ENCODE data around the gene AEBP2. TPM values are rescaled to one million over a fixed set of nuclear protein-coding genes. Genes with fewer than 3 reads are reported as not detected.

AEBP2 gene
- total RNA-seq, 1 donor: 19.2 TPM

DNA sequence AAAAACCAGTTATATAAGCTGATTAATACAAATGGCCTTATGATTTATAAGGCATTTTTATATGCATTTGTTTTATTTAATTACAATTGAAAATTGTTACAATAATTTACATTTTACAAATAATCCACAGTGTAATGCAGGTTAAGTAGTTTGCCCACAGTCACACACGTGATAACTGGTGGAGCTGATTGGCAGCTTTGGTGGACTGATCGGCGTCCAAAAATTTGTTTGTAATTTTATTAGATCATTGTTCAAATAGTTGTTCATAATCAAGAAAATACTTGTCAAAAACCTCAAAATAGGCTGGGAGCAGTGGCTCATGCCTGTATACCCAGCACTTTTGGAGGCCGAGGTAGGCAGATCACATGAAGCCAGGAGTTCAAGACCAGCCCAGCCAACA lies 59.7 kb downstream of the AEBP2 start:
- H4K20me1 ChIP-seq (ENCODE audit: insufficient read depth, low read length): peaks cover 5% of the 10 kb centered on the region
- H3K4me2 ChIP-seq (ENCODE audit: insufficient read depth, low read length): no peak overlapping the region
- H3K36me3 ChIP-seq (ENCODE audit: insufficient read depth, low read length): peaks cover 17% of the 10 kb centered on the region
- no peaks in the 10 kb centered on the region for H3K9me3 ChIP-seq (ENCODE audit: low read depth, low read length)
- peaks cover 53% of the 10 kb centered on the region for H3K79me2 ChIP-seq (ENCODE audit: insufficient read depth, low read length)
- H3K4me1 ChIP-seq (ENCODE audit: insufficient read depth, low read length): no peaks in the 10 kb centered on the region
- H2AFZ ChIP-seq (ENCODE audit: low read length): no peak overlapping the region
- H3K27ac ChIP-seq (ENCODE audit: low read depth, low read length): no peak overlapping the region
- no peaks in the 10 kb centered on the region for H3K27me3 ChIP-seq (ENCODE audit: insufficient read depth, low read length)
- no peak for DNase-seq (ENCODE audit: insufficient read length, low spot score, missing footprints)
- no peak overlapping the region for H3K4me3 ChIP-seq (ENCODE audit: insufficient read depth, low read length)
- TF ChIP-seq, protein P1, sequence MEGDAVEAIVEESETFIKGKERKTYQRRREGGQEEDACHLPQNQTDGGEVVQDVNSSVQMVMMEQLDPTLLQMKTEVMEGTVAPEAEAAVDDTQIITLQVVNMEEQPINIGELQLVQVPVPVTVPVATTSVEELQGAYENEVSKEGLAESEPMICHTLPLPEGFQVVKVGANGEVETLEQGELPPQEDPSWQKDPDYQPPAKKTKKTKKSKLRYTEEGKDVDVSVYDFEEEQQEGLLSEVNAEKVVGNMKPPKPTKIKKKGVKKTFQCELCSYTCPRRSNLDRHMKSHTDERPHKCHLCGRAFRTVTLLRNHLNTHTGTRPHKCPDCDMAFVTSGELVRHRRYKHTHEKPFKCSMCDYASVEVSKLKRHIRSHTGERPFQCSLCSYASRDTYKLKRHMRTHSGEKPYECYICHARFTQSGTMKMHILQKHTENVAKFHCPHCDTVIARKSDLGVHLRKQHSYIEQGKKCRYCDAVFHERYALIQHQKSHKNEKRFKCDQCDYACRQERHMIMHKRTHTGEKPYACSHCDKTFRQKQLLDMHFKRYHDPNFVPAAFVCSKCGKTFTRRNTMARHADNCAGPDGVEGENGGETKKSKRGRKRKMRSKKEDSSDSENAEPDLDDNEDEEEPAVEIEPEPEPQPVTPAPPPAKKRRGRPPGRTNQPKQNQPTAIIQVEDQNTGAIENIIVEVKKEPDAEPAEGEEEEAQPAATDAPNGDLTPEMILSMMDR (IDR thresholded peaks at IDR 0.05; ENCODE audit: extremely low read depth, low read depth, low read length): no peak

DNA sequence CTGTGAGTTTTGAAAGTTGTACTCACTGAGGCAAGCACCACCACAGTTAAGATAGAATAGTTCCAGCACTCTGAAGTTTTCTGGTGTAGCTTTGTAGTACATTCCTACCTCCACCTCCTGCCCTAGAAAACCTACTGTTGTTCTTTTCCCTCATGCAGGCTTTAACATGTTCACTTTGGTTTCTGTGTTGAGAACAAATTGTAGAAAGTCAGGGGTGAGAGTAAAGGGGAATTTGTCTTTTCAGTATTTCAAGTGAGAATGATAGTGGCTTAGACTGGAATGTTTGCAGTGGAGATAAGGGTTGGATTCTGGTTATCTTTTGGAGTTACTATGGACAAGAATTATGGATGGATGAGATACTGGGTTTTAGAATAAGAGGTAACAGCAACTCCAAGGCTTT lies 67.2 kb downstream of the AEBP2 start:
- no peak overlapping the region for H2AFZ ChIP-seq (ENCODE audit: low read length)
- no peak overlapping the region for H3K4me2 ChIP-seq (ENCODE audit: insufficient read depth, low read length)
- DNase-seq (ENCODE audit: insufficient read length, low spot score, missing footprints): no peak
- peaks cover 86% of the 10 kb centered on the region for H3K79me2 ChIP-seq (ENCODE audit: insufficient read depth, low read length)
- H3K4me1 ChIP-seq (ENCODE audit: insufficient read depth, low read length): no peaks in the 10 kb centered on the region
- peaks cover 14% of the 10 kb centered on the region for H3K36me3 ChIP-seq (ENCODE audit: insufficient read depth, low read length)
- peaks cover 12% of the 10 kb centered on the region for H4K20me1 ChIP-seq (ENCODE audit: insufficient read depth, low read length)
- TF ChIP-seq, protein P1 (IDR thresholded peaks at IDR 0.05; ENCODE audit: extremely low read depth, low read depth, low read length): no peak
- no peak overlapping the region for H3K27ac ChIP-seq (ENCODE audit: low read depth, low read length)
- no peak overlapping the region for H3K4me3 ChIP-seq (ENCODE audit: insufficient read depth, low read length)
- H3K9me3 ChIP-seq (ENCODE audit: low read depth, low read length): no peaks in the 10 kb centered on the region
- H3K27me3 ChIP-seq (ENCODE audit: insufficient read depth, low read length): no peaks in the 10 kb centered on the region

DNA sequence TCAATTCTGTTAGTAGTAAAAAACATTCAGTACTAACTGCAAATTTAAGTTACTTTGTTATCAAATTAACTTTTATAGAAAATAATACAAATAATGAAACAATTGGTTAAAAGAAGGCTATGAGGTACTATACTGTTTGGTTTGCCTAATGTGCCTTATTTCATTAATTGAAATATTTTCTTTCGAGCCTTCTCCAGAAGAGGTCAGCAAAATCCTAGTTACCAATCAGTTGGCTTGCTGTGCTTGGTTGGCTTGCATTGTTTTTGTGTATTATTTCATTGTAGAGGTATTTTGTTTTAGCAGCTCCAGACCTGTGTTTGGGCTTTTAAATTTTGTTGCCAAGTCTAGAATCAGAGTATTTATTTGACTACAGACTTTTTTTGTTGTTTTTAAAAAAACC lies 68.5 kb downstream of the AEBP2 start:
- H3K4me3 ChIP-seq (ENCODE audit: insufficient read depth, low read length): no peak overlapping the region
- H3K4me2 ChIP-seq (ENCODE audit: insufficient read depth, low read length): no peak overlapping the region
- H3K36me3 ChIP-seq (ENCODE audit: insufficient read depth, low read length): peaks cover 17% of the 10 kb centered on the region
- H3K4me1 ChIP-seq (ENCODE audit: insufficient read depth, low read length): no peaks in the 10 kb centered on the region
- no peak overlapping the region for H3K27ac ChIP-seq (ENCODE audit: low read depth, low read length)
- H3K79me2 ChIP-seq (ENCODE audit: insufficient read depth, low read length): peaks cover 81% of the 10 kb centered on the region
- DNase-seq (ENCODE audit: insufficient read length, low spot score, missing footprints): peak; percentile 54
- H4K20me1 ChIP-seq (ENCODE audit: insufficient read depth, low read length): peaks cover 12% of the 10 kb centered on the region
- H2AFZ ChIP-seq (ENCODE audit: low read length): no peak overlapping the region
- H3K27me3 ChIP-seq (ENCODE audit: insufficient read depth, low read length): no peaks in the 10 kb centered on the region
- H3K9me3 ChIP-seq (ENCODE audit: low read depth, low read length): no peaks in the 10 kb centered on the region
- TF ChIP-seq, protein P1 (IDR thresholded peaks at IDR 0.05; ENCODE audit: extremely low read depth, low read depth, low read length): peak; percentile 18

DNA sequence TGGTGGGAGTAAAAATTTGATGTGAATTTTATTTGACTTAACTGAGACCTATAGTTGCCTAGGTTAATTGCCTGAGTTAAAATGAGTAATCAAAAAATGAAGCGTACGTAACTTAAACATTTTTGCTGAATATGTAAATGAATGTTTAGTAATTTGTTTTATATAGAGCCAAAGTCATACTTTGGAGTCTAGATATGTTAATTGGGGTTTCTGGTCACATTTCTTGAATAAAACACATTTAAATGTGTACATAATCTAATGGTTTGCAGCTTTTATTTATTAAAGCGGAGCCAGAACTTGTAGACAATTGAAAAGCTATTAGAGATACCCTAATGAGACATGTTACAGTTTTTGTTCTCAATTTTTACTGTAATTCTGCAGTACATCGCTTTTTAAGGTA lies 71.2 kb downstream of the AEBP2 start:
- no peak overlapping the region for H3K4me3 ChIP-seq (ENCODE audit: insufficient read depth, low read length)
- H3K9me3 ChIP-seq (ENCODE audit: low read depth, low read length): no peaks in the 10 kb centered on the region
- H3K27ac ChIP-seq (ENCODE audit: low read depth, low read length): no peak overlapping the region
- H3K27me3 ChIP-seq (ENCODE audit: insufficient read depth, low read length): no peaks in the 10 kb centered on the region
- no peak overlapping the region for H2AFZ ChIP-seq (ENCODE audit: low read length)
- no peak for DNase-seq (ENCODE audit: insufficient read length, low spot score, missing footprints)
- H3K4me1 ChIP-seq (ENCODE audit: insufficient read depth, low read length): no peaks in the 10 kb centered on the region
- peaks cover 5% of the 10 kb centered on the region for H4K20me1 ChIP-seq (ENCODE audit: insufficient read depth, low read length)
- H3K79me2 ChIP-seq (ENCODE audit: insufficient read depth, low read length): peaks cover 58% of the 10 kb centered on the region
- peaks cover 16% of the 10 kb centered on the region for H3K36me3 ChIP-seq (ENCODE audit: insufficient read depth, low read length)
- no peak overlapping the region for H3K4me2 ChIP-seq (ENCODE audit: insufficient read depth, low read length)
- TF ChIP-seq, protein P1 (IDR thresholded peaks at IDR 0.05; ENCODE audit: extremely low read depth, low read depth, low read length): no peak
